K562 (cell line): Measurements from ENCODE around the gene LCA5L. TPM values are rescaled to one million over a fixed set of nuclear protein-coding genes. Genes with fewer than 3 reads are reported as not detected.

ENCODE experiments used
- ARID1B ChIP-seq: fragments of 450-650 bp; IDR thresholded peaks from 2 replicates; pipeline ENCODE4 v1.6.1; 2016; ENCODE audit warnings: antibody characterized with exemption, mild to moderate bottlenecking, inconsistent platforms
- CC2D1A ChIP-seq: fragments of 450-650 bp; IDR thresholded peaks from 2 replicates; pipeline ENCODE4 v1.6.1; 2017; ENCODE audit warnings: mild to moderate bottlenecking
- CREB1 ChIP-seq, 2 experiments: sonication (generic) in 1 of 2; formaldehyde crosslinking in 1 of 2; IDR thresholded peaks; 2 replicates each; pipeline versions ENCODE4 v1.6.1 to v1.8.0; 2012 to 2022; ENCODE audit warnings: inconsistent platforms in 1 of 2, mild to moderate bottlenecking in 1 of 2, missing genetic modification reagents in 1 of 2, moderate library complexity in 1 of 2
- CSDE1 ChIP-seq, 2 experiments: fragments of 450-650 bp; IDR thresholded peaks; 2 replicates each; pipeline ENCODE4 v1.6.1; 2016; ENCODE audit warnings: mild to moderate bottlenecking in 1 of 2
- KLF10 ChIP-seq: fragments of 250-450 bp; sonication (Bioruptor Pico); IDR thresholded peaks from 2 replicates; pipeline ENCODE4 v1.6.1; 2021; ENCODE audit warnings: matching md5 sums
- MCM2 ChIP-seq: fragments of 450-650 bp; IDR thresholded peaks from 2 replicates; pipeline ENCODE4 v1.6.1; 2017; ENCODE audit warnings: low read depth, mild to moderate bottlenecking
- NCOA2 ChIP-seq, 2 experiments: fragments of 450-650 bp; IDR thresholded peaks; 2 replicates each; pipeline ENCODE4 v1.6.1; 2018; ENCODE audit warnings: mild to moderate bottlenecking in 2 of 2, moderate library complexity in 1 of 2; ENCODE audit not compliant: partially characterized antibody in 2 of 2
- NFIC ChIP-seq: fragments of 450-650 bp; IDR thresholded peaks from 2 replicates; pipeline ENCODE4 v1.6.1; 2017; ENCODE audit warnings: mild to moderate bottlenecking, inconsistent platforms
- NONO ChIP-seq, 2 experiments: fragments of 200-400 bp in 1 of 2; fragments of 450-650 bp in 1 of 2; formaldehyde crosslinking in 1 of 2; IDR thresholded peaks; 2 replicates each; pipeline ENCODE4 v1.6.1; 2017; ENCODE audit warnings: low read depth in 2 of 2, mild to moderate bottlenecking in 2 of 2, moderate library complexity in 2 of 2, low read length in 1 of 2
- PML ChIP-seq: IDR thresholded peaks from 2 replicates; pipeline ENCODE4 v1.6.1; 2012; ENCODE audit warnings: low read length, inconsistent platforms
- SNIP1 ChIP-seq: fragments of 450-650 bp; IDR thresholded peaks from 2 replicates; pipeline ENCODE4 v1.7.1; 2017; ENCODE audit warnings: low read depth, mild to moderate bottlenecking
- U2AF2 ChIP-seq: fragments of 200-400 bp; formaldehyde crosslinking; optimal IDR thresholded peaks from 2 replicates; pipeline ENCODE3; 2017; ENCODE audit warnings: low read depth, mild to moderate bottlenecking, low read length
- ZNF347 ChIP-seq: fragments of 450-650 bp; formaldehyde crosslinking; IDR thresholded peaks from 2 replicates; pipeline ENCODE4 v1.4.0; 2020; ENCODE audit warnings: low read depth, mild to moderate bottlenecking, moderate library complexity
- ZNF644 ChIP-seq: fragments of 200-800 bp; sonication (Bioruptor generic); IDR thresholded peaks from 2 replicates; pipeline ENCODE4 v1.6.1; 2016; ENCODE audit warnings: low read depth, missing genetic modification characterization, missing compliant biosample characterization
- polyA plus RNA-seq, 8 experiments: library from polyadenylated mRNA; depleted of rRNA in 4 of 8; stranded (reverse) in 5 of 8; unstranded in 3 of 8; fragments of >200 nt; fragmentation: Nextera tagmentation in 2 of 8; fragmentation: Illumina TruSeq in 1 of 8; extraction: Ambion mirVana in 2 of 8; extraction: Trizol in 1 of 8; gene quantifications; 2 replicates each; pipeline versions ENCODE4 v1.2.1 to v1.2.3, GENCODE V29; 2011 to 2014; ENCODE audit warnings: inconsistent platforms in 1 of 8, missing spikeins in 1 of 8
- total RNA-seq, 7 experiments: library from RNA; depleted of rRNA in 6 of 7; stranded (reverse); fragments of >200 nt in 6 of 7; fragmentation: Illumina TruSeq in 2 of 7; extraction: Trizol in 2 of 7; gene quantifications; 2 replicates each; pipeline versions ENCODE4 v1.2.1 to v1.2.3, GENCODE V29; 2011 to 2021; ENCODE audit warnings: low replicate concordance in 1 of 7
- TF ChIP-seq, protein P1 (sequence below): fragments of 450-650 bp; formaldehyde crosslinking; IDR thresholded peaks from 2 replicates; pipeline ENCODE4 v1.4.0; 2020; ENCODE audit warnings: mild to moderate bottlenecking, moderate library complexity
- TF ChIP-seq, protein P2 (sequence below): sonication (generic); formaldehyde crosslinking; IDR thresholded peaks from 2 replicates; pipeline ENCODE4 v1.8.1; 2022; ENCODE audit warnings: missing genetic modification reagents
- TF ChIP-seq, protein P3 (sequence below): fragments of 450-650 bp; formaldehyde crosslinking; IDR thresholded peaks from 2 replicates; pipeline ENCODE4 v1.4.0; 2022; ENCODE audit warnings: mild to moderate bottlenecking, moderate library complexity
- TF ChIP-seq, protein P4 (sequence below): fragments of 450-650 bp; formaldehyde crosslinking; IDR thresholded peaks from 2 replicates; pipeline ENCODE4 v1.4.0; 2022; ENCODE audit warnings: missing genetic modification characterization
- TF ChIP-seq, protein P5 (sequence below): fragments of 450-650 bp; formaldehyde crosslinking; IDR thresholded peaks from 2 replicates; pipeline ENCODE4 v1.4.0; 2020; ENCODE audit warnings: mild to moderate bottlenecking, mixed read lengths
- TF ChIP-seq, protein P6 (sequence below): fragments of 250-450 bp; sonication (Bioruptor Pico); IDR thresholded peaks from 2 replicates; pipeline ENCODE4 v1.6.1; 2021; ENCODE audit warnings: mild to moderate bottlenecking

Gene LCA5L
- total and polyA plus RNA-seq, 9 of the 15 experiments (the other 6 are each of a cell fraction or from before 2014, with no cell fraction given): 1.8 to 4.9 (median 3.8) TPM

DNA sequence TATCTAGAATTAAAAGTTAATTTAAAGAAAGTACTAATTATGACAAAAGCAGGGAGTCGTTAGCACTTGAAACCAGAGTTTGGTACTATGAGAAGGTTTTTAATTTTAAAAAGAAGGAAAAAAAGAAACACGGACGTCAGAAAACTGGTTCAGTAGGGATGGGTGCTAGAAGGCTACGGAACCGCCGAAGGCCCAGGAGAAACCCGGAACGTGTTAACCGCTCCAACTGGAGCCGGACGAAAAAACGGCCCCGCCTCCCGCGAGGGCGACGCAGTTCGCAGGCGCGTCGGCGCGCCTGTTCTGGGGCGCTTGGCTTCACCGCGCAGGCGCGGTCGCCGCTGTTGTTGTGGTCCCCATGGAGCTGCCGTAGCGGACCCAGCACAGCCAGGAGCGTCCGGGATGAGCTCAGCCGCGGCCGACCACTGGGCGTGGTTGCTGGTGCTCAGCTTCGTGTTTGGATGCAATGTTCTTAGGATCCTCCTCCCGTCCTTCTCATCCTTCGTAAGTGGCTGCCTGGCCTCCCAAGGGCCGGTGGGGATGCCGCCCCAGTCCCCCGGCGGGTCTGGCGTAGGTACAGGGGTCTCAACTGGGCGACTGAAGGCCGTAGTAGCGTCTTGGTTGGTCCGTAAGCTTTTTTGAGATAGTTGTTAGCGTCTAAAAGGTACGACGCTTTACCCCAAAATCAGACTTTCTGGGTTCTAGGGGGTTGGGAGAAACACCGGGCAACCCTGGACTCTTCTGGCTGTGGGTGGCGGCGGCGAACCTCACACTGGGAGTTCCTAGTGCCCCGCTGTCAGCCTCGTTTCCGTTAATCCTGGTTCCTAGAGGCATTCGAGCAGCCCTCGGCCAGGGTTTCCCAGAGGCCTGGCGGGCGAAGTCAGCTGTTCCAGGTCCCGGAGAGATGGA, 65.3 kb downstream of the LCA5L start (continued):
- TF ChIP-seq, protein P1, sequence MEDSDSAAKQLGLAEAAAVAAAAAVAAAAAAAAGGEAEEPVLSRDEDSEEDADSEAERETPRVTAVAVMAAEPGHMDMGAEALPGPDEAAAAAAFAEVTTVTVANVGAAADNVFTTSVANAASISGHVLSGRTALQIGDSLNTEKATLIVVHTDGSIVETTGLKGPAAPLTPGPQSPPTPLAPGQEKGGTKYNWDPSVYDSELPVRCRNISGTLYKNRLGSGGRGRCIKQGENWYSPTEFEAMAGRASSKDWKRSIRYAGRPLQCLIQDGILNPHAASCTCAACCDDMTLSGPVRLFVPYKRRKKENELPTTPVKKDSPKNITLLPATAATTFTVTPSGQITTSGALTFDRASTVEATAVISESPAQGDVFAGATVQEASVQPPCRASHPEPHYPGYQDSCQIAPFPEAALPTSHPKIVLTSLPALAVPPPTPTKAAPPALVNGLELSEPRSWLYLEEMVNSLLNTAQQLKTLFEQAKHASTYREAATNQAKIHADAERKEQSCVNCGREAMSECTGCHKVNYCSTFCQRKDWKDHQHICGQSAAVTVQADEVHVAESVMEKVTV (CRISPR knock-in tag): no peak
- TF ChIP-seq, protein P2, sequence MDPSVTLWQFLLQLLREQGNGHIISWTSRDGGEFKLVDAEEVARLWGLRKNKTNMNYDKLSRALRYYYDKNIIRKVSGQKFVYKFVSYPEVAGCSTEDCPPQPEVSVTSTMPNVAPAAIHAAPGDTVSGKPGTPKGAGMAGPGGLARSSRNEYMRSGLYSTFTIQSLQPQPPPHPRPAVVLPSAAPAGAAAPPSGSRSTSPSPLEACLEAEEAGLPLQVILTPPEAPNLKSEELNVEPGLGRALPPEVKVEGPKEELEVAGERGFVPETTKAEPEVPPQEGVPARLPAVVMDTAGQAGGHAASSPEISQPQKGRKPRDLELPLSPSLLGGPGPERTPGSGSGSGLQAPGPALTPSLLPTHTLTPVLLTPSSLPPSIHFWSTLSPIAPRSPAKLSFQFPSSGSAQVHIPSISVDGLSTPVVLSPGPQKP (CRISPR knock-in tag): no peak
- TF ChIP-seq, protein P3, sequence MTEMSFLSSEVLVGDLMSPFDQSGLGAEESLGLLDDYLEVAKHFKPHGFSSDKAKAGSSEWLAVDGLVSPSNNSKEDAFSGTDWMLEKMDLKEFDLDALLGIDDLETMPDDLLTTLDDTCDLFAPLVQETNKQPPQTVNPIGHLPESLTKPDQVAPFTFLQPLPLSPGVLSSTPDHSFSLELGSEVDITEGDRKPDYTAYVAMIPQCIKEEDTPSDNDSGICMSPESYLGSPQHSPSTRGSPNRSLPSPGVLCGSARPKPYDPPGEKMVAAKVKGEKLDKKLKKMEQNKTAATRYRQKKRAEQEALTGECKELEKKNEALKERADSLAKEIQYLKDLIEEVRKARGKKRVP (CRISPR knock-in tag): no peak
- TF ChIP-seq PML (peak; percentile 69; the same call in 1 of the 2 replicates), SNIP1 (no peak), CREB1 (IDR thresholded peaks at IDR 0.05) (peak; percentile 88), CREB1 (CRISPR knock-in tag; IDR thresholded peaks at IDR 0.05) (peak; percentile 85), ZNF347 (no peak), U2AF2 (no peak), ZNF644 (tag) (no peak), NFIC (no peak), CSDE1 (IDR thresholded peaks at IDR 0.05) (no peak; a peak in 1 of 4 replicates), NCOA2 (IDR thresholded peaks at IDR 0.05; ENCODE audit: partially characterized antibody in 2 of 2) (no peak), KLF10 (no peak), ARID1B (no peak), NONO (IDR thresholded peaks at IDR 0.05; ENCODE audit: low read depth in 2 of 2, low read length in 1 of 2) (no peak), CC2D1A (peak; percentile 36; the same call in 1 of the 2 replicates), MCM2 (no peak)
- TF ChIP-seq, protein P4, sequence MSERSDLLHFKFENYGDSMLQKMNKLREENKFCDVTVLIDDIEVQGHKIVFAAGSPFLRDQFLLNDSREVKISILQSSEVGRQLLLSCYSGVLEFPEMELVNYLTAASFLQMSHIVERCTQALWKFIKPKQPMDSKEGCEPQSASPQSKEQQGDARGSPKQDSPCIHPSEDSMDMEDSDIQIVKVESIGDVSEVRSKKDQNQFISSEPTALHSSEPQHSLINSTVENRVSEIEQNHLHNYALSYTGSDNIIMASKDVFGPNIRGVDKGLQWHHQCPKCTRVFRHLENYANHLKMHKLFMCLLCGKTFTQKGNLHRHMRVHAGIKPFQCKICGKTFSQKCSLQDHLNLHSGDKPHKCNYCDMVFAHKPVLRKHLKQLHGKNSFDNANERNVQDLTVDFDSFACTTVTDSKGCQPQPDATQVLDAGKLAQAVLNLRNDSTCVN: no peak
- TF ChIP-seq, protein P5, sequence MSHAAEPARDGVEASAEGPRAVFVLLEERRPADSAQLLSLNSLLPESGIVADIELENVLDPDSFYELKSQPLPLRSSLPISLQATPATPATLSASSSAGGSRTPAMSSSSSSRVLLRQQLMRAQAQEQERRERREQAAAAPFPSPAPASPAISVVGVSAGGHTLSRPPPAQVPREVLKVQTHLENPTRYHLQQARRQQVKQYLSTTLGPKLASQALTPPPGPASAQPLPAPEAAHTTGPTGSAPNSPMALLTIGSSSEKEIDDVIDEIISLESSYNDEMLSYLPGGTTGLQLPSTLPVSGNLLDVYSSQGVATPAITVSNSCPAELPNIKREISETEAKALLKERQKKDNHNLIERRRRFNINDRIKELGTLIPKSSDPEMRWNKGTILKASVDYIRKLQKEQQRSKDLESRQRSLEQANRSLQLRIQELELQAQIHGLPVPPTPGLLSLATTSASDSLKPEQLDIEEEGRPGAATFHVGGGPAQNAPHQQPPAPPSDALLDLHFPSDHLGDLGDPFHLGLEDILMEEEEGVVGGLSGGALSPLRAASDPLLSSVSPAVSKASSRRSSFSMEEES (CRISPR knock-in tag): no peak
- TF ChIP-seq, protein P6, sequence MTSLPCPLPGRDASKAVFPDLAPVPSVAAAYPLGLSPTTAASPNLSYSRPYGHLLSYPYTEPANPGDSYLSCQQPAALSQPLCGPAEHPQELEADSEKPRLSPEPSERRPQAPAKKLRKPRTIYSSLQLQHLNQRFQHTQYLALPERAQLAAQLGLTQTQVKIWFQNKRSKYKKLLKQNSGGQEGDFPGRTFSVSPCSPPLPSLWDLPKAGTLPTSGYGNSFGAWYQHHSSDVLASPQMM (CRISPR knock-in tag): no peak
